RWPE2 (cell line): ENCODE results near the gene PLEKHJ1.

Experiments used
- ATAC-seq: fragments of 200-7000 bp; cut with Tn5 transposase; 3 replicates; pipeline ENCODE4 v1.9.1; 2021; ENCODE audit warnings: low read depth
- DNase-seq: peaks from one replicate; pipeline ENCODE4 v3.0.0-alpha.2; 2020; ENCODE audit warnings: low spot score
- H3K27ac ChIP-seq: fragments of 450-650 bp; 2 replicates; pipeline ENCODE4 v1.5.1; 2017; ENCODE audit warnings: mild to moderate bottlenecking; ENCODE audit not compliant: poor library complexity, severe bottlenecking
- H3K27me3 ChIP-seq: fragments of 250-450 bp; sonication (Bioruptor Pico); 2 replicates; pipeline ENCODE4 v1.5.1; 2021; ENCODE audit warnings: mild to moderate bottlenecking, moderate library complexity; ENCODE audit not compliant: insufficient read depth, poor library complexity, severe bottlenecking
- H3K36me3 ChIP-seq: fragments of 250-450 bp; sonication (Bioruptor Pico); 2 replicates; pipeline ENCODE4 v1.5.1; 2020; ENCODE audit warnings: low read depth, mild to moderate bottlenecking, moderate library complexity
- H3K4me1 ChIP-seq: fragments of 250-450 bp; sonication (Bioruptor Pico); 2 replicates; pipeline ENCODE4 v1.5.1; 2021; ENCODE audit warnings: mild to moderate bottlenecking, moderate library complexity; ENCODE audit not compliant: insufficient read depth, poor library complexity, severe bottlenecking
- H3K4me3 ChIP-seq: fragments of 250-450 bp; sonication (Bioruptor Pico); 2 replicates; pipeline ENCODE4 v1.5.1; 2021; ENCODE audit warnings: mild to moderate bottlenecking, moderate library complexity; ENCODE audit not compliant: severe bottlenecking
- H3K9me3 ChIP-seq: fragments of 250-450 bp; sonication (Bioruptor Pico); 2 replicates; pipeline ENCODE4 v1.5.1; 2021; ENCODE audit warnings: mild to moderate bottlenecking, moderate library complexity; ENCODE audit not compliant: severe bottlenecking
- TF ChIP-seq, protein P1 (sequence below): fragments of 450-650 bp; IDR thresholded peaks from one replicate; pipeline ENCODE4 v1.5.1; 2017; ENCODE audit warnings: mild to moderate bottlenecking, moderate library complexity; ENCODE audit not compliant: poor library complexity, severe bottlenecking

PLEKHJ1 gene

GRCh38 chr19:2275588-2276428, 39.7 kb upstream of the PLEKHJ1 start:
- Histone ChIP-seq H3K36me3 (peaks cover 35% of the 10 kb centered on the region), H3K27me3 (no peaks in the 10 kb centered on the region), H3K4me3 (no peak overlapping the region), H3K9me3 (no peaks in the 10 kb centered on the region), H3K27ac (no peak overlapping the region), H3K4me1 (peaks cover 3% of the 10 kb centered on the region)
- no peak for ATAC-seq
- peak; percentile 52 for DNase-seq
- TF ChIP-seq, protein P1, sequence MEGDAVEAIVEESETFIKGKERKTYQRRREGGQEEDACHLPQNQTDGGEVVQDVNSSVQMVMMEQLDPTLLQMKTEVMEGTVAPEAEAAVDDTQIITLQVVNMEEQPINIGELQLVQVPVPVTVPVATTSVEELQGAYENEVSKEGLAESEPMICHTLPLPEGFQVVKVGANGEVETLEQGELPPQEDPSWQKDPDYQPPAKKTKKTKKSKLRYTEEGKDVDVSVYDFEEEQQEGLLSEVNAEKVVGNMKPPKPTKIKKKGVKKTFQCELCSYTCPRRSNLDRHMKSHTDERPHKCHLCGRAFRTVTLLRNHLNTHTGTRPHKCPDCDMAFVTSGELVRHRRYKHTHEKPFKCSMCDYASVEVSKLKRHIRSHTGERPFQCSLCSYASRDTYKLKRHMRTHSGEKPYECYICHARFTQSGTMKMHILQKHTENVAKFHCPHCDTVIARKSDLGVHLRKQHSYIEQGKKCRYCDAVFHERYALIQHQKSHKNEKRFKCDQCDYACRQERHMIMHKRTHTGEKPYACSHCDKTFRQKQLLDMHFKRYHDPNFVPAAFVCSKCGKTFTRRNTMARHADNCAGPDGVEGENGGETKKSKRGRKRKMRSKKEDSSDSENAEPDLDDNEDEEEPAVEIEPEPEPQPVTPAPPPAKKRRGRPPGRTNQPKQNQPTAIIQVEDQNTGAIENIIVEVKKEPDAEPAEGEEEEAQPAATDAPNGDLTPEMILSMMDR = no peak

GRCh38 chr19:2274931-2275535, 38.9 kb upstream of the PLEKHJ1 start:
- Histone ChIP-seq H3K4me1 (peaks cover 3% of the 10 kb centered on the region), H3K27me3 (no peaks in the 10 kb centered on the region), H3K36me3 (peaks cover 40% of the 10 kb centered on the region), H3K27ac (no peak overlapping the region), H3K9me3 (no peaks in the 10 kb centered on the region), H3K4me3 (no peak overlapping the region)
- peak; percentile 11; the same call in 1 of the 3 replicates for ATAC-seq
- TF ChIP-seq, protein P1 = peak; percentile 14
- no peak for DNase-seq

GRCh38 chr19:2274185-2274711, 38.1 kb upstream of the PLEKHJ1 start:
- Histone ChIP-seq H3K36me3 (peaks cover 40% of the 10 kb centered on the region), H3K9me3 (no peaks in the 10 kb centered on the region), H3K27ac (peak overlapping the region; percentile 87), H3K27me3 (no peaks in the 10 kb centered on the region), H3K4me1 (peaks cover 3% of the 10 kb centered on the region), H3K4me3 (no peak overlapping the region)
- DNase-seq = no peak
- TF ChIP-seq, protein P1 = no peak
- ATAC-seq = no peak

DNA sequence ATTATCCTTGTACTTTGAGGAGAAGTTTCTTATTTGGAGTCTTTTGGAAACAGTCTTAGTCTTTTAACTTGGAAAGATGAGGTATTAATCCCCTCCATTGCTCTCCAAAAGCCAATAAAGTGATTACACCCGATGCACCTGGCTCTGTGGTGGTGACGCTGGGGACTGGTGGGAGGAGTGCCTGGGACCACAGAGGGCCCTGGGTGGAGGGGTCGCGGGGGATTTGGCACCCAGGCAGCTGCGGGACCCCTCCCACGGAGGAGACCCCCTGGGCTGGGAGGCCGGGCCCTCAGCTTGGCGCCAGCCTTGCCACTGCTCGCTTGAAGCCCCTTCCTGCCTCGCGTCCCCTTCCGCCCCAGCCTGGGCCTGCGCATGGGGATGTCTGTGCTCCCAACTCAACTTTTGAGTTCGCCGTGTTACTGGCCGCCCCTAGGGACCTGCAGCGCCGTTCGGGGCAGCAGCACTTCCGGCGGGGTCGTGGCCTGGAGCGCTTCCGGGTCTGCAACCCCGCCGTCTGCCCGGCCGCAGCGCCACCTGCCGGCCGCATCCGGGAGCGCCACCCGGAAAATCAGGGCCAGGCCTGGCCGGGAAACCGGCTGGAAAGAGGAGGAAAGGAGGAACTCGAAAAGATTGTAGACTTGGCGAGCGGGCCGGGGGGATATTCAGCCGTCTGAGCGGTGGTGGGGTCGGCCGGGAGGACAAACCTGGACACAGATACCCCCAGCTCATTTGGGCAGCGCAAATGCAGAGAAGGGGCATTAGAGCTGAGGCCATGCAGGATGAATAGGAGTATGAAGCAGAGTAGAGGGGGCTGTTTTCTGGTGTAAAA, 37.4 kb upstream of the PLEKHJ1 start:
- peaks cover 5% of the 10 kb centered on the region for H3K4me1 ChIP-seq
- H3K36me3 ChIP-seq = peaks cover 40% of the 10 kb centered on the region
- ATAC-seq = peak; percentile 45; the same call in 2 of the 3 replicates
- peak; percentile 77 for DNase-seq
- H3K4me3 ChIP-seq = no peak overlapping the region
- TF ChIP-seq, protein P1 = peak; percentile 92
- H3K27ac ChIP-seq = peak overlapping the region; percentile 87
- H3K27me3 ChIP-seq = no peaks in the 10 kb centered on the region
- no peaks in the 10 kb centered on the region for H3K9me3 ChIP-seq
